Neural crest cell (in vitro differentiated cells): ENCODE results near the gene NBPF1. TPM values are rescaled to one million over a fixed set of nuclear protein-coding genes. Genes with fewer than 3 reads are reported as not detected.
"Not testable (repeated sequence)": the region's sequence is repeated elsewhere in the genome, so short reads cannot be mapped to it uniquely, and the experiment has no call there.

Source experiments
- DNase-seq: peaks from one replicate; pipeline ENCODE4 v3.0.0; 2021; ENCODE audit warnings: low read depth, mixed read lengths, low spot score
- H3K27ac Mint-ChIP-seq: one replicate; pipeline ENCODE4 v1.8.0; 2021; ENCODE audit warnings: mild to moderate bottlenecking, mixed read lengths; ENCODE audit not compliant: unreplicated experiment
- H3K27me3 Mint-ChIP-seq: 2 replicates; pipeline ENCODE4 v1.8.0; 2021; ENCODE audit warnings: low read depth, mild to moderate bottlenecking, mixed read lengths
- H3K36me3 Mint-ChIP-seq: 2 replicates; pipeline ENCODE4 v1.8.0; 2021; ENCODE audit warnings: low read depth, mild to moderate bottlenecking, mixed read lengths
- H3K4me1 Mint-ChIP-seq: 2 replicates; pipeline ENCODE4 v1.8.0; 2021; ENCODE audit warnings: mixed read lengths
- H3K4me3 Mint-ChIP-seq: one replicate; pipeline ENCODE4 v1.8.0; 2021; ENCODE audit warnings: mild to moderate bottlenecking, mixed read lengths
- H3K9me3 Mint-ChIP-seq: 2 replicates; pipeline ENCODE4 v1.8.0; 2021; ENCODE audit warnings: mixed read lengths
- total RNA-seq: library from RNA; stranded (reverse); gene quantifications from 2 replicates; pipeline ENCODE4 v1.2.1, GENCODE V29; 2021

The NBPF1 gene
- total RNA-seq, 1 donor from 2014 or later = 129 TPM

DNA sequence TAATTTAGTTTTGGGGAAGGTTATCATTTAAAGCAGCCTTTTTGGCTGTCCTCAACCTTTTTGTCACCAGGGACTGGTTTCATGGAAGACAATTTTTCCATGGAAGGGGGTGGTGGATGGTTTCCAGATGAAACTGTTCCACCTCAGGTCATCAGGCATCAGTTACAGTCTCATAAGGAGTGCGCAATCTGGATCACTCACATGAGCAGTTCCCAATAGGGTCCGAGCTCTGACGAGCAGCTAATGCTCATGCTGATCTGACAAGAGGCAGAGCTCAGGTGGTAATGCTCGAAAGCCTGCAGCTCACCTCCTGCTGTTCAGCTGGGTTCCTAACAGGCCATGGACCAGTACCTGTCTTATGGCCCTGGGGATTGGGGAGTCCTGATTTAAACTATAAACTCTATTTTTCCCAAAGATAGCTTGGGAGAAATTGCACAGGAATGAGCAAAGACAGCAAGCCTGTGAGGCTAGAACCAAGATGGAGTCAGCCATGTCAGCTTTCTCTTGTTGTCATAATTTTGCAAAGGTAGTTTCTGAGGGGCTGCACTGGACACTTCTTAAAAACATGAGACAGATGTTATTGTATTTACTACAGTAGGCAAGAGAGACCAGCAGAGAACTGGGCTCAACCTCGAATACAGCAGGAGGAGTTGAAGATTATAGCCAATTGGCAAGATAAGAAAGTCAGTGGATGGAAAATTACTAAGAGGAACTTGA, 96.5 kb downstream of the NBPF1 start:
- not testable (repeated sequence) for H3K27ac Mint-ChIP-seq, H3K9me3 Mint-ChIP-seq, H3K4me3 Mint-ChIP-seq, H3K4me1 Mint-ChIP-seq, H3K36me3 Mint-ChIP-seq, DNase-seq
- H3K27me3 Mint-ChIP-seq = peaks cover 44% of the 10 kb centered on the region

DNA sequence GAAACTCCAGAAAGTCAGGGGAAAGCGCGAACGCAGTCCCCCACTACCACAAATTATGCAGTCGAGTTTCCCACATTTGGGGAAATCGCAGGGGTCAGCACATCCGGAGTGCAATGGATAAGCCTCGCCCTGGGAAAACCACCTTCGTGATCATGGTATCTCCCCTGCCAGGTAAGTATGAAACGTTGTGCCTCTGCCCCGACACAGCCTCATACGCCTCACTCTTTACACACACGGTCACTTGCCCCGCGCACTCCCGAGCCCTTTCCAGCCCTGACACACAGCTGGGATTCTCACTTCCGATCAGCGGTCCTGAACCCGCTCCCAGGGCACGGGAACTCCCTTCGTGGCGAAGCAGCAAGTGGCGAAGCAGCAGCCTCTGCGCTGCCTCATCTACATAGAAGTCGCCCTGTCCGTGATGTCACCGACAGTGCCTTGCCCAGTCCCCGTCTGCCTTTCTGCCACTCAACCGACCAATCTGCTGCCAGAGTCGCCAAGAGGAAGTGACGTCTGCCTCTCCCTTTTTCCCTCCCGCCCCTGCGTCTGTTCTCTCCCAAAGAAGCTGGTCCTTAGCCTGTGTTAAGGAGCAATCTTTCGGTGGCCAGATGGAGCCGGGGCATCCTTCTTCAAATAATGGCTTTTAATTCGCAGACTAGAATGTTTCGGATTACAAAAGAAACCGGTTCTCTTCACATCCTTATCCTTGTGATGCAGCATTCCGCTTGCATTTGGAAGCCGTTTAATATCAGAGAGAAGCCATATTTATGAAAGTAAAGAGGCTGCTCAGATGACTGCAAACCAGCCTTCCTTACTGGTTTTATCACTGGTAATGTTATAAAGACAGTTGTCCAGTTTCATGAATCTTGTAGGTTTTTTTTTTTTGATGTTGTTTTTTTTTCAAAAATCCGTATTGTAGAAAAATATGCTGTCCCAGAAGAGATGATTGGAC, 99.0 kb downstream of the NBPF1 start, which contains the start of gene RNU1-1:
TSS of gene RNU1-1 (minus strand) at position 179 of the 949 bp plus-strand sequence.
- not testable (repeated sequence) for H3K9me3 Mint-ChIP-seq, H3K27ac Mint-ChIP-seq, H3K4me1 Mint-ChIP-seq, H3K36me3 Mint-ChIP-seq, H3K4me3 Mint-ChIP-seq
- peak; percentile 65 for DNase-seq
- H3K27me3 Mint-ChIP-seq = peaks cover 19% of the 10 kb centered on the region

DNA sequence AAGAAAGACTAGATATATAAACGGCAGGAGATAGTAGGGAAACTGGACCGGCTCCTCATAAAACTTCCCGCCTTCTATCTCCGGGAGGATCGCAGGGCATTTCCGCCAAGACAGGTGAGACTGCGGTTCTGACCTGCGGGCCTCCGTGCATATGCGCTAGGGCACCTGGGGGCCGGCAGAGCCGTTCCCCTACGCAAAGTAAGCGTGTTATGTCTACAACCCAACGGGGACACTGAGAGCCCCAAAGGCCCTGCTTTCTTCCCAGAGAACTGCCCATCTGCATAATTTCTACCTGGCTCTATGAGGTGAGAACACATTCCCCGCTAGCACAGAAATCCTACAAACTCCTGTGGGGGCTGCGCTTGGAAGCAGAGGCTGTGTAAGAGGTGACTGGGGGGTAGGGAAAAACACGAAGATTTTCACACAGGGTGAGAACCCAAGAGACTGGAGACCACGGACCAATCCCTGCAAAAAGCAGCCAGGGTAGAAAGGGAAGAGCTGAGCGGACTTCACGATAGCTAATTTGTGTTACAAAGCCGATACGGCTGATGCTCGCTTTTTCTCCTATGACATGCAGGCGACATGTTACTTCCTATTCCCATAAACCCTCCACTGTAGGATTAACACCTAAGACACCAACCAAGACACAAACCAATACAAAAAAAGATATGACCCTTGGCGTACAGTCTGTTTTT, 99.8 kb downstream of the NBPF1 start:
- H3K4me1 Mint-ChIP-seq, H3K27ac Mint-ChIP-seq, H3K36me3 Mint-ChIP-seq, H3K9me3 Mint-ChIP-seq, H3K4me3 Mint-ChIP-seq: not testable (repeated sequence)
- H3K27me3 Mint-ChIP-seq = peaks cover 13% of the 10 kb centered on the region
- peak; percentile 49 for DNase-seq

DNA sequence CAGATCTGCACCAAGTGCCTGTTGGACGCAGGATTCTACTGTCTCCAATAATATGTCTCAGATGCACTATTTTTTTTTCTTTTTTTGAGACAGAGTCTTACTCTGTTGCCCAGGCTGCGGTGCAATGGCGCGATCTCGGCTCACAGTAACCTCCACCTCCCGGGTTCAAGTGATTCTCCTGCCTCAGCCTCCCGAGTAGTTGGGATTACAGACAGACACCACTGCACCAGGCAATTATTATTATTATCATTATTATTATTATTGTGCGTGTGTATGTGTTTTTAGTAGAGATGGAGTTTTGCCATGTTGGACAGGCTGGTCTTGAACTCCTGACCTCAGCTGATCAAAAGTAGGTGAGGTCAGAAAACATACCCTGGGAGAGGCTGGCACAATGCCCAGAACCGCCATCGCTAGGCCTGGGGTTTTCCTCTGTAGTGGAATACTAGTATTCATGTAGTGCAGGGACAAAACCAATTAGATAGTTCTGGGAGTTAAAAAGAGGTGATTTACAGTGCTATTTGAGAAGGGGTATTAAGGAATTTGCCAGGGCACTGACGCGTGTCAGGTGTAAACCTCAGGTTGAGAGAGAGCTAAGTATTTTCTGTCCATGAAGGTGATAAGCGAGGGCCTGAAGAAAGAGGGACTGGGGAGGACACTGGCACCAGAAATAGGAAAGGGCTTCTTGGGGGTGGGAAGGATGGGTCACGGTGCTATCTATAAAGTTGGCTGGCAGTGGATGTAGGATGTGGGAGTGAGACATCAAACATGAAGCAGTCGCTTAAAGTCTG, 100.5 kb downstream of the NBPF1 start:
- not testable (repeated sequence) for DNase-seq, H3K4me3 Mint-ChIP-seq, H3K27me3 Mint-ChIP-seq, H3K27ac Mint-ChIP-seq, H3K9me3 Mint-ChIP-seq, H3K36me3 Mint-ChIP-seq, H3K4me1 Mint-ChIP-seq

Other genes with a start within 250 kb of the NBPF1 start
- gene SZRD1, start 246.3 kb downstream of the NBPF1 start, total RNA-seq = 153 and 165 TPM in 2 replicates
- not detected in 2 replicates for gene SPATA21, start 176.1 kb downstream of the NBPF1 start, total RNA-seq
- 44.7 and 44.8 TPM in 2 replicates for gene NECAP2, start 172.8 kb downstream of the NBPF1 start, total RNA-seq
- 2,478 and 3,042 TPM in 2 replicates for gene RNU1-1, start 99.3 kb downstream of the NBPF1 start, total RNA-seq
- gene RNU1-3, start 53.4 kb upstream of the NBPF1 start, total RNA-seq = 2,478 and 3,042 TPM in 2 replicates
- 2,478 and 3,042 TPM in 2 replicates for gene RNU1-4, start 127.0 kb upstream of the NBPF1 start, total RNA-seq